ENCODE measurements around the gene SLC45A1. TPM values are rescaled to one million over a fixed set of nuclear protein-coding genes. Genes with fewer than 3 reads are reported as not detected.

SLC45A1 gene
- total RNA-seq, 1 experiment from 2014 or later, result 0.41 TPM

- TF ChIP-seq CTCF (IDR thresholded peaks at IDR 0.05; ENCODE audit: insufficient read depth in 1 of 2, low read depth in 1 of 2, low read length in 1 of 2, severe bottlenecking in 1 of 2, unreplicated experiment in 1 of 2), result no peak
- DNase-seq, result no peak
- H3K27me3 Mint-ChIP-seq (ENCODE audit: insufficient read depth, unreplicated experiment), result no peaks in the 10 kb centered on the region
- H3K36me3 Mint-ChIP-seq (ENCODE audit: insufficient read depth, unreplicated experiment), result no peaks in the 10 kb centered on the region
- no peaks in the 10 kb centered on the region for H3K27me3 ChIP-seq (replicated peaks; ENCODE audit: control insufficient read depth, insufficient read depth, low read length)
- no peak overlapping the region for H3K27ac Mint-ChIP-seq (ENCODE audit: unreplicated experiment)
- CTCF ChIA-PET, result no interaction called here
- BruUV-seq (replicated peaks), result no TSS peak
- POLR2A ChIA-PET, result no interaction called here
- H3K4me3 ChIP-seq (ENCODE audit: low read depth, low read length), result no peak overlapping the region
- H3K4me3 Mint-ChIP-seq (ENCODE audit: unreplicated experiment), result no peak overlapping the region
- no peaks in the 10 kb centered on the region for H3K4me1 ChIP-seq
- H3K36me3 ChIP-seq (ENCODE audit: control insufficient read depth, insufficient read depth, low read length), result no peaks in the 10 kb centered on the region
- H3K4me1 Mint-ChIP-seq (ENCODE audit: low read depth, unreplicated experiment), result no peaks in the 10 kb centered on the region
- no peaks in the 10 kb centered on the region for H3K9me3 Mint-ChIP-seq (ENCODE audit: unreplicated experiment)
- intact Hi-C loops (cut with micrococcal nuclease; ENCODE audit: unreplicated experiment), result no loop called here
- no peaks in the 10 kb centered on the region for H3K9me3 ChIP-seq
These were observed 10.4 kb downstream of the SLC45A1 start for GRCh38 chr1:8328271-8328670.

GRCh38 chr1:8329439-8329838 is 11.5 kb downstream of the SLC45A1 start:
- intact Hi-C loops (cut with micrococcal nuclease; ENCODE audit: unreplicated experiment), result no loop called here
- Mint-ChIP-seq H3K9me3 (ENCODE audit: unreplicated experiment) (no peaks in the 10 kb centered on the region), H3K27ac (ENCODE audit: unreplicated experiment) (peak overlapping the region; percentile 48), H3K36me3 (ENCODE audit: insufficient read depth, unreplicated experiment) (no peaks in the 10 kb centered on the region), H3K4me1 (ENCODE audit: low read depth, unreplicated experiment) (no peaks in the 10 kb centered on the region), H3K4me3 (ENCODE audit: unreplicated experiment) (no peak overlapping the region), H3K27me3 (ENCODE audit: insufficient read depth, unreplicated experiment) (no peaks in the 10 kb centered on the region)
- no peak for DNase-seq
- Histone ChIP-seq H3K27me3 (replicated peaks; ENCODE audit: control insufficient read depth, insufficient read depth, low read length) (no peaks in the 10 kb centered on the region), H3K4me3 (ENCODE audit: low read depth, low read length) (no peak overlapping the region), H3K9me3 (no peaks in the 10 kb centered on the region), H3K36me3 (ENCODE audit: control insufficient read depth, insufficient read depth, low read length) (no peaks in the 10 kb centered on the region), H3K4me1 (no peaks in the 10 kb centered on the region)
- BruUV-seq (replicated peaks), result no TSS peak
- ChIA-PET POLR2A (no interaction called here), CTCF (no interaction called here)
- no peak for TF ChIP-seq CTCF (IDR thresholded peaks at IDR 0.05; ENCODE audit: insufficient read depth in 1 of 2, low read depth in 1 of 2, low read length in 1 of 2, severe bottlenecking in 1 of 2, unreplicated experiment in 1 of 2)

GRCh38 chr1:8329858-8330257 is 11.9 kb downstream of the SLC45A1 start:
- DNase-seq, result no peak
- H3K27me3 Mint-ChIP-seq (ENCODE audit: insufficient read depth, unreplicated experiment), result no peaks in the 10 kb centered on the region
- intact Hi-C loops (cut with micrococcal nuclease; ENCODE audit: unreplicated experiment), result no loop called here
- H3K4me1 ChIP-seq, result no peaks in the 10 kb centered on the region
- H3K4me3 ChIP-seq (ENCODE audit: low read depth, low read length), result no peak overlapping the region
- ChIA-PET POLR2A (no interaction called here), CTCF (no interaction called here)
- no peak overlapping the region for H3K4me3 Mint-ChIP-seq (ENCODE audit: unreplicated experiment)
- no peak for TF ChIP-seq CTCF (IDR thresholded peaks at IDR 0.05; ENCODE audit: insufficient read depth in 1 of 2, low read depth in 1 of 2, low read length in 1 of 2, severe bottlenecking in 1 of 2, unreplicated experiment in 1 of 2)
- no peaks in the 10 kb centered on the region for H3K27me3 ChIP-seq (replicated peaks; ENCODE audit: control insufficient read depth, insufficient read depth, low read length)
- H3K36me3 Mint-ChIP-seq (ENCODE audit: insufficient read depth, unreplicated experiment), result no peaks in the 10 kb centered on the region
- no peaks in the 10 kb centered on the region for H3K9me3 ChIP-seq
- H3K4me1 Mint-ChIP-seq (ENCODE audit: low read depth, unreplicated experiment), result no peaks in the 10 kb centered on the region
- H3K36me3 ChIP-seq (ENCODE audit: control insufficient read depth, insufficient read depth, low read length), result no peaks in the 10 kb centered on the region
- H3K27ac Mint-ChIP-seq (ENCODE audit: unreplicated experiment), result no peak overlapping the region
- H3K9me3 Mint-ChIP-seq (ENCODE audit: unreplicated experiment), result no peaks in the 10 kb centered on the region
- no TSS peak for BruUV-seq (replicated peaks)

Measured in Caco-2 (cell line).